Measurements from ENCODE around the gene MAGI2.

GRCh38 chr7:78433421-78433820 is 1020.0 kb downstream of the MAGI2 start:
- no peak for TF ChIP-seq POLR2A (IDR thresholded peaks at IDR 0.05)
- TF ChIP-seq, protein P1, sequence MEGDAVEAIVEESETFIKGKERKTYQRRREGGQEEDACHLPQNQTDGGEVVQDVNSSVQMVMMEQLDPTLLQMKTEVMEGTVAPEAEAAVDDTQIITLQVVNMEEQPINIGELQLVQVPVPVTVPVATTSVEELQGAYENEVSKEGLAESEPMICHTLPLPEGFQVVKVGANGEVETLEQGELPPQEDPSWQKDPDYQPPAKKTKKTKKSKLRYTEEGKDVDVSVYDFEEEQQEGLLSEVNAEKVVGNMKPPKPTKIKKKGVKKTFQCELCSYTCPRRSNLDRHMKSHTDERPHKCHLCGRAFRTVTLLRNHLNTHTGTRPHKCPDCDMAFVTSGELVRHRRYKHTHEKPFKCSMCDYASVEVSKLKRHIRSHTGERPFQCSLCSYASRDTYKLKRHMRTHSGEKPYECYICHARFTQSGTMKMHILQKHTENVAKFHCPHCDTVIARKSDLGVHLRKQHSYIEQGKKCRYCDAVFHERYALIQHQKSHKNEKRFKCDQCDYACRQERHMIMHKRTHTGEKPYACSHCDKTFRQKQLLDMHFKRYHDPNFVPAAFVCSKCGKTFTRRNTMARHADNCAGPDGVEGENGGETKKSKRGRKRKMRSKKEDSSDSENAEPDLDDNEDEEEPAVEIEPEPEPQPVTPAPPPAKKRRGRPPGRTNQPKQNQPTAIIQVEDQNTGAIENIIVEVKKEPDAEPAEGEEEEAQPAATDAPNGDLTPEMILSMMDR (IDR thresholded peaks at IDR 0.05 in 4 of 5, conservative IDR thresholded peaks at IDR 0.05 in 1 of 5), result no peak
